Measurements from ENCODE around the gene TMEM263.
"Not testable (repeated sequence)": the region's sequence is repeated elsewhere in the genome, so short reads cannot be mapped to it uniquely, and the experiment has no call there.

The TMEM263 gene

GRCh38 chr12:106955377-106956047 is at the start of gene TMEM263:
TSS of gene TMEM263 (plus strand) at chr12:106955907. CDS start at chr12:106967117, 11,210 bp downstream.
- DNase-seq (ENCODE audit: low read depth in 2 of 2), result peak; percentile 93 to 97

DNA sequence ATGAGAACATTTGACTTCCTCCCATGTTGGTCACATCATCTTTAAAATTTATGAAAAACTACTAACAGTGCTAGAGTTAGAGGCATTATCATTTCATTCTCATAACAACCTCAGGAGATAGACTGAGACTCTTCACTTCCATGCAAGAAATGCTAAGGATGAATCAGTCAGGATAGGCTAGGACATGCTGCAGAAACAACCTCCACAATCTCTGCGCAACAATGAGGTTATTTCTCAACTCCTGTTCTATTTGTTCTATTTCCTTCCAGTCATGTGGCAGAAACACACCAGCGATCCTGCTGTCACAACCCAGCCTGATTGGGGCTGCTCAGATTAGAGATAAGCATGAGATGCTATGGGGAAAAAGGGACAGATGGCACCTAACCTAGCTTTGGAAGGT is 49.0 kb upstream of the TMEM263 start:
- no peak for DNase-seq (ENCODE audit: low read depth in 2 of 2)

- no peak for DNase-seq (ENCODE audit: low read depth in 2 of 2)
Measured at GRCh38 chr12:106907411-106907810, 48.3 kb upstream of the TMEM263 start.

DNA sequence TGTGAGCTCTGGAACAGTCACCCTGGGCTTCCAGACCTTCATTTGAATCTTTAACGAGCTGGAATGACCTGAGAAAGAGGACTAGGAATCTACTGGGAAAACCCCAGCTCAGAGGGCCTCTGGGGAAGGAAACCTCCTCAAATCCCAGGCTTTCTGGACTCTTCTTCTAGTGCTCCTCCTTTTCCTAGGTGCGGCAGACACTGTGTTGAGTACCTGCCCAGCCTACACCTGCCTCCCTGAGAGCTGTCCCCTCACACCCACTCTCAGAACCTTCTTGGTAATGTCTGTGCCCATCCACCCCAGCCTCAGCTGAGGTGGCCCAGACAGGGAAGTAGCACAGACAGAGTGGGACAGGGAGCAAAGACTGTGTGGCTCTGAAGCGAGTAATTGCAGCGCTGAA is 47.9 kb upstream of the TMEM263 start:
- no peak for DNase-seq (ENCODE audit: low read depth in 2 of 2)

DNA sequence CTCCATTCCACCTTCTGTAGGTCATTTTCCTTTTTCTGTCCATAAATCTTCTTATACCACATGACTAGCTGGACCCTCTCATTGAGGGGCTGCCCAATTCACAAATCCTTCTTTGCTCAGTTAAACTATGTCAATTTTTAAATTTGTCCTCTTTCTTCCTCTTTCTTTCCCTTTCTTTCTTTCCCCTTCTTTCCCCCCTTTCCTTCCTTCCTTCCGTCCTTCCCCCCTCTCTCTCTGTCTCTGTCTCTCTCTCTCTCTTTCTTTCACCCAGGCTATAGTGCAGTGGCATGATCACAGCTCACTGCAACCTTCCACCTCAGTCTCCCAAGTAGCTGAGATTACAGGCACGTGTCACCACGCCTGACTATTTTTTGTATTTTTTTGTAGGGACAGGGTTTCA is 47.1 kb upstream of the TMEM263 start:
- DNase-seq (ENCODE audit: low read depth in 2 of 2), result no peak

DNA sequence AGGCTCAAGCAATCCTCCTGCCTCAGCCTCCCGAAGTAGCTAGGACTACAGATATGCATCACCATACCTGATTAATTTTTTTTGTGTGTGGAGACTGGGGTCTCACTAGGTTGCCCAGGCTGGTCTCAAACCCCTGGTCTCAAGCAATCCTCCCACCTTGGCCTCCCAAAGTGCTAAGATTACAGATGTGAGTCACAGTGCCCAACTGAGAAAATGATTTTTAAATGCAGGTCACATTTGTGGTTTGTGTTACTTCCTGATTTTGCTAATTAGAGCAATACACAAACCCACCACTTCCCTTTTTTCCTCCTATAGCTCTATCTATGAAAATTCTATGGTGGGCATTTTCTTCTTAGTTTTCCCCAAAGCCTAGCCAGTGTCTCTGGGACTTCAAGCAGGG is 45.5 kb upstream of the TMEM263 start:
- no peak for DNase-seq (ENCODE audit: low read depth in 2 of 2)

DNA sequence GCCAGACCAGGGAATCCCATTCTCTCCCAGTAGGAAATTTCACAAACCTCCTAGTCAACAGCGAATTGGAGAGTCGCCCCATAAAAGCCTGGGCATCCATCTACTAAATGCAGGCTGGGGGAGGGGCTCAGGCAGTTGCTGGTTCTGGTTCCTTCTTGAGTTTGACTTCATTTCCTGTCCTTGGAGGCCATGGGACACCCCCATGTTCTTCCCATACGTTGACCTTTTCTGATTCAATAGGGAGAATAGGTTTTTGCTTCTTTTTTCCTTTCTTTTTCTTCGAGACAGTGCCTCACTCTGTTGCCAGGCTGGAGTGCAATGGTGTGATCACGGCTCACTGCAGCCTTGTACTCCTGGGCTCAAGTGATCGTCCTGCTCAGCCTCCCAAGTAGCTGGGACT is 44.1 kb upstream of the TMEM263 start:
- no peak for DNase-seq (ENCODE audit: low read depth in 2 of 2)

GRCh38 chr12:106913456-106913855 is 42.3 kb upstream of the TMEM263 start:
- no peak for DNase-seq (ENCODE audit: low read depth in 2 of 2)

- no peak for DNase-seq (ENCODE audit: low read depth in 2 of 2)
Measured at GRCh38 chr12:106914796-106915634, 40.7 kb upstream of the TMEM263 start.

- DNase-seq (ENCODE audit: low read depth in 2 of 2), result no peak
Measured at GRCh38 chr12:106915635-106916026, 40.1 kb upstream of the TMEM263 start.

GRCh38 chr12:106917503-106917902 is 38.2 kb upstream of the TMEM263 start:
- no peak for DNase-seq (ENCODE audit: low read depth in 2 of 2)

GRCh38 chr12:106918746-106919145 is 37.0 kb upstream of the TMEM263 start:
- no peak for DNase-seq (ENCODE audit: low read depth in 2 of 2)

- DNase-seq (ENCODE audit: low read depth in 2 of 2), result peak; percentile 9 to 13
Measured at GRCh38 chr12:106919910-106920544, 35.7 kb upstream of the TMEM263 start.

GRCh38 chr12:106921976-106922375 is 33.7 kb upstream of the TMEM263 start:
- not testable (repeated sequence) for DNase-seq (ENCODE audit: low read depth in 2 of 2)

GRCh38 chr12:106923594-106923993 is 32.1 kb upstream of the TMEM263 start:
- DNase-seq (ENCODE audit: low read depth in 2 of 2), result not testable (repeated sequence)

DNA sequence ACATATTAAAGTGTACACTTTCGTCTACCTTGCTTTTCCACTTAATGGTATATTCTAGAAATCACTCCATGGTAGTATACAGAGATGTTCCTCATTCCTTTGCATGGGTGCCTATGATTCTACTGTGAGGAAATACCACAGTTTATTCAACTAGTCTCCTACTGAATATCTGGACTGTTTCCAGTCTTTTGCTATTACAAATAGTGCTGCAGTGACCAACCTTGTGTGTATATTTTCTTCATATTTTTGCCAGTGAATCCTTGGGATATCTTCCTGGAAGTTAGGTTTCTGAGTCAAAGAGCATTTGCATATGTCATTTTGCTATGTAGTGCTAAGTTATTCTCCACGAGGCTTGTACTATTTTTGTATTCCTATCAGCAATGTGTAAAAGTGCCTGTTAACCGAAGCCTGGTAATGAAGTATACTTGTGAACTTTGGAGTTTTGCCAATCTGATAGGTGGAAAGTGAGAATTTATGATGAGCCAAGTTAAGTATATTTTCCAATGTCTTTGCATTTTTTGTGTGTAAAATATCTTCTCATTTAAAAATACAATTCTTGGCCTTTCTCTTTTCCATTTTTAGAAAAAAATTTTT is 31.3 kb upstream of the TMEM263 start:
- DNase-seq (ENCODE audit: low read depth in 2 of 2), result no peak

DNA sequence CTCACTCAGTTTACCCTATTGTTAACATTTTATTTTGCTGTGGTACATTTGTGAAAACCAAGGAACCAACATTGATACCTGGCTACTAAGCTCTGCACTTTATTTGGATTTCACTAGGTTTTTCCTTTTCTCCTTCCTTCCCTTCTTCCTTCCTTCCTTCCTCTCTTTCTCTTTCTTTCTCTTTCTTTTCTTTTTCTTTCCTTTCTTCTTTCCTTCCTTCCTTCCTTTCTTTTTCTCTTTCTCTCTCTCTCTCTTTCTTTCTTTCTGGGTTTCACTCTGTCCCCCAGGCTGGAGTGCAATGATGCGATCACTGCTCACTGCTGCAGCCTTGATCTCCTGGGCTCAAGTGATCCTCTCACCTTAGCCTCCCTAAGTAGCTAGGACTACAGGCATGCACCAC is 29.1 kb upstream of the TMEM263 start:
- no peak for DNase-seq (ENCODE audit: low read depth in 2 of 2)

DNA sequence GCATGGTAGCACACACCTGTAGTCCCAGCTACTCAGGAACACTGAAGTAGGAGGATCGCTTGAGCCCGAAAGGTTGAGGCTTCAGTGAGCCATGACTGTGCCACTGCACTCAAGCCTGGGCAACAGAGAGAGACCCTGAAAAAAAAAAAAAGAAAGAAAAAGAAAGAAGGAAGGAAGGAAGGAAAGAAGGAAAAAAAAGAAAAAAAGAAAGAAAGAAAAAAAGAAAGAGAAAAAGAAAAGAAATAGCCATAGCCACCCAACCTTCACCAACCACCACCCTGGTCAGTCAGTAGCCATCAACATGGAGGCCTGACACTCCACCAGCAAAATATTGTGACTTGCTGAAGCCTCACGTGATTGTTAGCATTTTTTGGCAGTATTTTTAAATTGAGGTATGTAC is 21.4 kb upstream of the TMEM263 start:
- no peak for DNase-seq (ENCODE audit: low read depth in 2 of 2)

- no peak for DNase-seq (ENCODE audit: low read depth in 2 of 2)
Measured at GRCh38 chr12:106941481-106942156, 14.1 kb upstream of the TMEM263 start.

- DNase-seq (ENCODE audit: low read depth in 2 of 2), result no peak
Measured at GRCh38 chr12:106942775-106943174, 12.9 kb upstream of the TMEM263 start.

- DNase-seq (ENCODE audit: low read depth in 2 of 2), result no peak
Measured at GRCh38 chr12:106945261-106945851, 10.4 kb upstream of the TMEM263 start.
